Measurements from ENCODE around the gene PPP1R14B. TPM values are rescaled to one million over a fixed set of nuclear protein-coding genes. Genes with fewer than 3 reads are reported as not detected.

The PPP1R14B gene
- total and polyA plus RNA-seq, 4 donors = 24.2 to 57.6 (median 38.3) TPM

GRCh38 chr11:64286801-64287159, 40.0 kb upstream of the PPP1R14B start:
- WGBS = 94% methylated on average over 9 of the region's 9 CpGs
- no peaks in the 10 kb centered on the region for H3K9me3 ChIP-seq (ENCODE audit: control insufficient read depth in 4 of 4, low read length in 3 of 4)
- DNase-seq (ENCODE audit: low spot score) = no peak
- peaks cover 0 to 4% (median 0%) of the 10 kb centered on the region in 4 donors for H3K27me3 ChIP-seq (ENCODE audit: control insufficient read depth in 4 of 4, insufficient read depth in 4 of 4, low read length in 3 of 4)
- no peak overlapping the region for H3K27ac ChIP-seq (ENCODE audit: low read depth in 1 of 2, low read length in 2 of 2)
- H3K9ac ChIP-seq (ENCODE audit: low read depth in 1 of 2, low read length in 2 of 2) = no peak overlapping the region
- H3K4me3 ChIP-seq (ENCODE audit: low read depth in 1 of 3, low read length in 3 of 3) = no peak overlapping the region
- peaks cover 8 to 41% (median 23%) of the 10 kb centered on the region in 4 donors for H3K4me1 ChIP-seq (ENCODE audit: control insufficient read depth in 4 of 4, insufficient read depth in 4 of 4, low read length in 3 of 4)
- H3K36me3 ChIP-seq (ENCODE audit: control insufficient read depth in 4 of 4, insufficient read depth in 3 of 4, low read depth in 1 of 4, low read length in 3 of 4) = peaks cover 0 to 4% (median 0%) of the 10 kb centered on the region in 4 donors
- TF ChIP-seq GABPA (IDR thresholded peaks at IDR 0.05 in 1 of 2, conservative IDR thresholded peaks at IDR 0.05 in 1 of 2) (no peak), YY1 (IDR thresholded peaks at IDR 0.05) (no peak), MAX (IDR thresholded peaks at IDR 0.05) (no peak), RAD21 (IDR thresholded peaks at IDR 0.05) (no peak), FOXA2 (IDR thresholded peaks at IDR 0.05) (no peak), HNF4G (IDR thresholded peaks at IDR 0.05) (no peak)

- Histone ChIP-seq H3K9ac (ENCODE audit: low read depth in 1 of 2, low read length in 2 of 2) (peak overlapping the region in 1 of 2 donors; percentile 61), H3K27me3 (ENCODE audit: control insufficient read depth in 4 of 4, insufficient read depth in 4 of 4, low read length in 3 of 4) (peaks cover 0 to 4% (median 0%) of the 10 kb centered on the region in 4 donors), H3K9me3 (ENCODE audit: control insufficient read depth in 4 of 4, low read length in 3 of 4) (no peaks in the 10 kb centered on the region), H3K4me3 (ENCODE audit: low read depth in 1 of 3, low read length in 3 of 3) (peak overlapping the region; percentile 45 to 87 (median 69)), H3K4me1 (ENCODE audit: control insufficient read depth in 4 of 4, insufficient read depth in 4 of 4, low read length in 3 of 4) (peaks cover 2 to 35% (median 23%) of the 10 kb centered on the region in 4 donors), H3K27ac (ENCODE audit: low read depth in 1 of 2, low read length in 2 of 2) (peak overlapping the region in 1 of 2 donors; percentile 99), H3K36me3 (ENCODE audit: control insufficient read depth in 4 of 4, insufficient read depth in 3 of 4, low read depth in 1 of 4, low read length in 3 of 4) (peaks cover 0 to 4% (median 0%) of the 10 kb centered on the region in 4 donors)
- DNase-seq (ENCODE audit: low spot score) = no peak
- 24% methylated on average over 40 of the region's 40 CpGs for whole genome bisulfite sequencing
- no peak for TF ChIP-seq FOXA1 (IDR thresholded peaks at IDR 0.05)
- TF ChIP-seq GABPA (IDR thresholded peaks at IDR 0.05 in 1 of 2, conservative IDR thresholded peaks at IDR 0.05 in 1 of 2) = no peak
- no peak for TF ChIP-seq ATF3 (IDR thresholded peaks at IDR 0.05)
- peak; percentile 12 to 28 for TF ChIP-seq RXRA (IDR thresholded peaks at IDR 0.05)
Observed at GRCh38 chr11:64285885-64286800, 39.4 kb upstream of the PPP1R14B start.

- peak within 1 kb of the TSS; percentile 81 to 83 for H3K9ac ChIP-seq (ENCODE audit: low read depth in 1 of 2, low read length in 2 of 2)
- H3K27ac ChIP-seq (ENCODE audit: low read depth in 1 of 2, low read length in 2 of 2) = peak within 1 kb of the TSS; percentile 94 to 99
- peaks cover 2 to 32% (median 23%) of the 10 kb centered on the region in 4 donors for H3K4me1 ChIP-seq (ENCODE audit: control insufficient read depth in 4 of 4, insufficient read depth in 4 of 4, low read length in 3 of 4)
- no peaks in the 10 kb centered on the region for H3K27me3 ChIP-seq (ENCODE audit: control insufficient read depth in 4 of 4, insufficient read depth in 4 of 4, low read length in 3 of 4)
- TF ChIP-seq FOXA1 (IDR thresholded peaks at IDR 0.05) (no peak), RXRA (IDR thresholded peaks at IDR 0.05) (no peak), REST (IDR thresholded peaks at IDR 0.05) (no peak), CTCF (IDR thresholded peaks at IDR 0.05; ENCODE audit: low read depth, low read length, missing input control) (no peak), EGR1 (IDR thresholded peaks at IDR 0.05; ENCODE audit: low read depth in 2 of 2) (peak; percentile 98 to 100), NR2F2 (IDR thresholded peaks at IDR 0.05) (no peak), GABPA (IDR thresholded peaks at IDR 0.05 in 1 of 2, conservative IDR thresholded peaks at IDR 0.05 in 1 of 2) (peak in 1 of 2 donors; percentile 41), YY1 (IDR thresholded peaks at IDR 0.05) (peak; percentile 97)
- WGBS = under 1% methylated on average over 102 of the region's 102 CpGs
- H3K36me3 ChIP-seq (ENCODE audit: control insufficient read depth in 4 of 4, insufficient read depth in 3 of 4, low read depth in 1 of 4, low read length in 3 of 4) = peaks cover 0 to 4% (median 0%) of the 10 kb centered on the region in 4 donors
- peak; percentile 96 for DNase-seq (ENCODE audit: low spot score)
- H3K4me3 ChIP-seq (ENCODE audit: low read depth in 1 of 3, low read length in 3 of 3) = peak within 1 kb of the TSS; percentile 69 to 87 (median 87)
- H3K9me3 ChIP-seq (ENCODE audit: control insufficient read depth in 4 of 4, low read length in 3 of 4) = no peaks in the 10 kb centered on the region
Observed at GRCh38 chr11:64284962-64285884, 38.5 kb upstream of the PPP1R14B start, which contains the start of gene GPR137. Gene GPR137 (plus strand): TSS chr11:64285848. CDS start chr11:64286525, 677 bp downstream.
